KOPT-K1 (cell line): Measurements from ENCODE around the gene CCDC150.
"Not testable (repeated sequence)": the region's sequence is repeated elsewhere in the genome, so short reads cannot be mapped to it uniquely, and the experiment has no call there.

Source experiments
- H3K27ac ChIP-seq: fragments of 200-600 bp; sonication (generic); 2 replicates; pipeline ENCODE4 v1.5.1; 2016; ENCODE audit warnings: antibody characterized with exemption, mild to moderate bottlenecking, low read depth, low read length; ENCODE audit not compliant: poor library complexity, severe bottlenecking
- H3K36me3 ChIP-seq: fragments of 200-600 bp; sonication (generic); 2 replicates; pipeline ENCODE4 v1.5.1; 2017; ENCODE audit warnings: antibody characterized with exemption, mild to moderate bottlenecking, low read length, moderate library complexity; ENCODE audit not compliant: insufficient read depth
- H3K9me3 ChIP-seq: fragments of 200-600 bp; sonication (generic); 2 replicates; pipeline ENCODE4 v1.5.1; 2017; ENCODE audit warnings: antibody characterized with exemption, low read length, mild to moderate bottlenecking; ENCODE audit not compliant: insufficient read depth, poor library complexity, severe bottlenecking

CCDC150 gene

GRCh38 chr2:196718419-196719109 is 79.0 kb downstream of the CCDC150 start:
- Histone ChIP-seq H3K27ac (no peak overlapping the region), H3K36me3 (peaks cover 20% of the 10 kb centered on the region), H3K9me3 (no peaks in the 10 kb centered on the region)

DNA sequence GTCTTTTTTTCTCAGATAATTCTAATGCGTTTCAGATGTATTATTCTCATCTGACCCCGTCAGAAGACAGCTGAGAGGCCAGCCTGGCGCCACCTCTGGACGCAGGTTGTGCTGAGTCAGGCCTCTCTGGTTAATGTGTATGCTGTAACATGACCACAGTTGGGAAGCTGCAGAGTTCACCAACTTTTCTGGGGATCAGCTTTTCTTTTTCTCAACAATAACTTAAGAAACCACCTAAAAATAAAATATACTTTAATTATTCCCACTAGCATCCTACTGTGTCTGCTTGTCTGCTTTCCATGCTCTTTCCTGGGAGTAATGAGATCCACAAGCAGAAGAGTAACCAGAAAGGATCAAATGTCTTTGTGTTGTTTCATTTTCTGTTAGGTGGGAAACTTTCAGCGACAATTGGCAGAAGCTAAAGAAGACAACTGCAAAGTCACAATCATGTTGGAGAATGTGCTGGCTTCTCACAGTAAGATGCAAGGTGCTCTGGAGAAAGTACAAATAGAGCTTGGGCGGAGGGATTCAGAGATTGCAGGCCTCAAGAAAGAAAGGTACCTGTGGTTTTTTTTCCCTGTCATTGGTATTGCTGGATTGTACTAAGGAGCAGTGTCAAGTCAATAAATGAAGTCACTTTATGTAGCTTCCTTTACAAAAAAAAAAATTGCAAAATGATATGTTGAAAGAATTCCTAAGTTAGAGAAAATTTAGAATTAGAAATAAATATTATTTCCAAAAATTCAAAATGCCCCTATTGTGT is 79.8 kb downstream of the CCDC150 start:
- Histone ChIP-seq H3K9me3 (no peaks in the 10 kb centered on the region), H3K27ac (no peak overlapping the region)

DNA sequence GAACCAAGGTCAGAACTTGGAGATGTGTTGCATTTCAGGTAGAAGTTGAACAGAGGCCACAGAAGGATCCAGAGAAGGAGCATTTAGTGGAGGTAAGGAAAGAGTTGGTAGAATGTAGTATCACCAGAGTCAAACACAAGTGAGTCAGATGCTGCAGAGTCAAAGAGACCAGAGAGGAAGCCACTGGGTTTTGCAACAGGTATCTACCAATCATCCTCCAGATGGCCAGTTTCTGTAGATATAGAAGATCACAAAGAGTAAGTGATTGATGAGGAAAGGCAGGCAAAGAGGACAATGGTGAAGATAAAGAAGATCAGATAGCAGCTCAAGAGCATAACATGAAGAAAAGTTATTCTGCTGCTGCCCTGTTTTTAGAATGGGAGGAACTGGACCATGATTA is 84.1 kb downstream of the CCDC150 start:
- Histone ChIP-seq H3K36me3 (peaks cover 27% of the 10 kb centered on the region), H3K9me3 (no peaks in the 10 kb centered on the region), H3K27ac (no peak overlapping the region)

More for the DNA sequence above, 79.8 kb downstream of the CCDC150 start:
- H3K36me3 ChIP-seq, result peaks cover 24% of the 10 kb centered on the region

DNA sequence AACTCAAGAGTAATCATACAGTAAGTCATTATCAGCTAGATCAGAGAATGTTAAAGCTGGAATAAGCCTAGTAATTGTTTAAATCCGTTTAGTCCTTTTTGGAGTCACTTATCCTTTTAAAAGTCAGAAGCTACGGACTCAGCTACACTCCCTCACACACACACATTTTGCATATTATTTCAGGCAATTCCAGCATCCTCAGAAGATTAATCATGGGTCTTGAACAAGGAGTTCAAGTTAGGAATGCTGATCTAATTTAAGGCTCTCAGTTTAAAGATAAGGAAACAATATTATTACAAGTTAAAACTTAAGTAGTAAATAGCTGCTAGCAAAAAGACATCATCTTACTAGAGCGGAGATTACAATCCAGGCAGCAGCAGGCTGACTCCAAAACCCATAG is 85.7 kb downstream of the CCDC150 start:
- Histone ChIP-seq H3K36me3 (peaks cover 42% of the 10 kb centered on the region), H3K27ac (peak overlapping the region; percentile 39), H3K9me3 (no peaks in the 10 kb centered on the region)

DNA sequence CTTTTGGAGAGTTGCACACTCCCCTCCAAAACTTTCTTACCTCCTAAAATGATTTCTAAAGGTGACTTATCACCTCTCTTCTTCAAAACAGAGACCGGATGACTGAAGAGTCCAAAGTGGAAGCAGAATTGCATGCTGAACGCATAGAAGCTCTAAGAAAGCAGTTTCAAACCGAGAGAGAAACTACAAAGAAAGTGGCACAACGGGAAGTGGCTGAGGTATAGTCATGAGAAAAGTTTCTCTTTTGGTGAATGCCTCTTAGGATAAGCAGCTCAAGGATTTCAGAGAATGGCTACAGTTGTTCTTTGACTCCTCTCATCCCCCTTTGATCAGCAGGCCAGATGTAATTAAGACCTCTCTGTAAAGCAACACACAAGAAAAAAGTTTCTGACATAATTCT is 86.4 kb downstream of the CCDC150 start:
- peak overlapping the region; percentile 39 for H3K27ac ChIP-seq
- peaks cover 42% of the 10 kb centered on the region for H3K36me3 ChIP-seq
- H3K9me3 ChIP-seq, result no peaks in the 10 kb centered on the region

GRCh38 chr2:196729418-196729817 is 89.9 kb downstream of the CCDC150 start:
- Histone ChIP-seq H3K9me3 (peaks cover under 1% of the 10 kb centered on the region), H3K36me3 (peaks cover 59% of the 10 kb centered on the region), H3K27ac (no peak overlapping the region)

GRCh38 chr2:196736646-196737045 is 97.1 kb downstream of the CCDC150 start:
- H3K27ac ChIP-seq, result not testable (repeated sequence)
- Histone ChIP-seq H3K9me3 (peaks cover 20% of the 10 kb centered on the region), H3K36me3 (peaks cover 35% of the 10 kb centered on the region)

DNA sequence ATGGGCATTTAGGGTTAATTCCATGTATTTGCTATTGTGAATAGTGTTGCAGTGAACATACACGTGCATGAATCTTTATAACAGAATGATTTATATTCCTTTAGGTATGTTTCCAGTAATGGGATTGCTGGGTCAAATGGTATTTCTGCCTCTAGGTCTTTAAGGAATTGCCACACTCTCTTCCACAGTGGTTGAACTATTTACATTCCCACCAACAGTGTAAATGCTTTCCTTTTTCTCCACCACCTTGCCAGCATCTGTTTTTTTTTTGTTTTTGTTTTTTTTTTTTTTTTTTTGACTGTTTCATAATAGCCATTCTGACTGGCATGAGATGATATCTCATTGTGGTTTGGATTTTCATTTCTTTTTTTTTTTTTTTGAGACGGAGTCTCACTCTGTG is 97.5 kb downstream of the CCDC150 start:
- H3K36me3 ChIP-seq, result peaks cover 31% of the 10 kb centered on the region
- H3K9me3 ChIP-seq, result peaks cover 20% of the 10 kb centered on the region
- no peak overlapping the region for H3K27ac ChIP-seq

- peaks cover 13% of the 10 kb centered on the region for H3K36me3 ChIP-seq
These were observed 99.5 kb downstream of the CCDC150 start for GRCh38 chr2:196739031-196739430.

GRCh38 chr2:196742216-196742615 is 102.7 kb downstream of the CCDC150 start:
- Histone ChIP-seq H3K9me3 (peaks cover 10% of the 10 kb centered on the region), H3K36me3 (no peaks in the 10 kb centered on the region), H3K27ac (no peak overlapping the region)

More at GRCh38 chr2:196739031-196739430, 99.5 kb downstream of the CCDC150 start:
- Histone ChIP-seq H3K9me3 (peaks cover 20% of the 10 kb centered on the region), H3K27ac (no peak overlapping the region)

GRCh38 chr2:196742685-196743084 is 103.2 kb downstream of the CCDC150 start:
- H3K27ac ChIP-seq, result no peak overlapping the region
- no peaks in the 10 kb centered on the region for H3K36me3 ChIP-seq

DNA sequence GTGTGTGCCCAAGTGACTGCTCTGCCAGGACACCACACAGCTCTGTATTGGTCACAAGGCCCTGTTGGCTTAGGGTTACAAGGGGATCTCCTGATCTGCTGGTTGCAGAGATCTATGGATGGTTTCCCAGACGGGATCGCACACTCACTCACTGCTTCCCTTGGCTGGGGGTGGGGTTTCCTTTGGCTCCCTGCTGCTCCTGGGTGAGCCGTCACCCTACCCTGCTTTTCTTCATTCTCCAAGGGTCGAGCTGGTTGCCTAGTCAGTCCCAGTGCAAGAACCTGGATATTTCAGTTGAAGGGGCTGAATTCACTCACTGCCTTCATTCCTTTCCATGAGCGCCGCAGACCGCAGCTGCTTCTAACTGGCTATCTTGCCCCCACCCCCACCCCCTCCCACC is 103.7 kb downstream of the CCDC150 start:
- H3K36me3 ChIP-seq, result no peaks in the 10 kb centered on the region
- H3K9me3 ChIP-seq, result peaks cover 10% of the 10 kb centered on the region
- H3K27ac ChIP-seq, result no peak overlapping the region

More at GRCh38 chr2:196742685-196743084, 103.2 kb downstream of the CCDC150 start:
- H3K9me3 ChIP-seq, result peaks cover 10% of the 10 kb centered on the region

- Histone ChIP-seq H3K36me3 (no peaks in the 10 kb centered on the region), H3K27ac (no peak overlapping the region), H3K9me3 (no peaks in the 10 kb centered on the region)
These were observed 106.2 kb downstream of the CCDC150 start for GRCh38 chr2:196745711-196746110.

- Histone ChIP-seq H3K36me3 (no peaks in the 10 kb centered on the region), H3K27ac (no peak overlapping the region), H3K9me3 (no peaks in the 10 kb centered on the region)
These were observed 107.9 kb downstream of the CCDC150 start for GRCh38 chr2:196747400-196747799.

GRCh38 chr2:196748123-196748522 is 108.6 kb downstream of the CCDC150 start:
- H3K27ac ChIP-seq, result no peak overlapping the region
- no peaks in the 10 kb centered on the region for H3K9me3 ChIP-seq

More at GRCh38 chr2:196748123-196748522, 108.6 kb downstream of the CCDC150 start:
- H3K36me3 ChIP-seq, result no peaks in the 10 kb centered on the region
